A549 treated with CORT108297 at 1 μM for 4 hours (cell line): ENCODE data around the gene MAP4K2. TPM values are rescaled to one million over a fixed set of nuclear protein-coding genes. Genes with fewer than 3 reads are reported as not detected.

Source experiments
- total RNA-seq: library from RNA; stranded (reverse); fragments of 200-300 nt; extraction: Qiagen RNA extraction; gene quantifications from 5 replicates; pipeline ENCODE4 v1.2.3, GENCODE V29; 2022

The MAP4K2 gene
- 5.7 to 11.3 TPM (median 9.6 TPM) in 5 replicates for total RNA-seq

GRCh38 chr11:64803158-64803845, at the start of gene MAP4K2:
MAP4K2 (minus strand) TSS chr11:64803214; CDS start chr11:64803149, 65 bp downstream.

GRCh38 chr11:64844330-64845128, 41.5 kb upstream of the MAP4K2 start, which contains the start of gene CDC42BPG:
CDC42BPG (minus strand) TSS chr11:64844653; CDS start chr11:64844569, 84 bp downstream.

GRCh38 chr11:64810271-64810890, 7.4 kb upstream of the MAP4K2 start, which contains the start of gene MEN1:
MEN1 (minus strand) TSS chr11:64810551; CDS start chr11:64810109, 442 bp downstream.

GRCh38 chr11:64778473-64779298, 24.3 kb downstream of the MAP4K2 start, which contains the start of gene SF1:
SF1 (minus strand) TSS chr11:64778542; CDS start chr11:64778392, 150 bp downstream.

GRCh38 chr11:64759722-64760719, 43.0 kb downstream of the MAP4K2 start, which contains the start of gene PYGM:
PYGM (minus strand) TSS chr11:64759974; CDS start chr11:64759898, 76 bp downstream.

GRCh38 chr11:64743591-64744543, 59.1 kb downstream of the MAP4K2 start, which contains the start of gene RASGRP2:
RASGRP2 (minus strand) TSS chr11:64744142; CDS start chr11:64742866, 1,276 bp downstream.

Other genes with a start within 250 kb of the MAP4K2 start
- gene SLC22A11, start 247.3 kb downstream of the MAP4K2 start, total RNA-seq, result 0.05 to 0.16 TPM (median 0.10 TPM) in 4 of 5 replicates, not detected in the other
- gene SLC22A12, start 212.0 kb downstream of the MAP4K2 start, total RNA-seq, result not detected in 5 replicates
- gene NRXN2, start 80.0 kb downstream of the MAP4K2 start, total RNA-seq, result 0.15 to 0.40 TPM (median 0.23 TPM) in 5 replicates
- 1.0 to 1.5 TPM (median 1.1 TPM) in 5 replicates for gene RASGRP2, start 59.1 kb downstream of the MAP4K2 start, total RNA-seq
- gene PYGM, start 43.2 kb downstream of the MAP4K2 start, total RNA-seq, result 0.18 to 0.54 TPM (median 0.25 TPM) in 5 replicates
- 162 to 230 TPM (median 166 TPM) in 5 replicates for gene SF1, start 24.7 kb downstream of the MAP4K2 start, total RNA-seq
- 32.0 to 45.4 TPM (median 44.1 TPM) in 5 replicates for gene MEN1, start 7.3 kb upstream of the MAP4K2 start, total RNA-seq
- 1.0 to 3.0 TPM (median 1.8 TPM) in 5 replicates for gene CDC42BPG, start 41.4 kb upstream of the MAP4K2 start, total RNA-seq
- gene EHD1, start 75.4 kb upstream of the MAP4K2 start, total RNA-seq, result 98.0 to 142 TPM (median 132 TPM) in 5 replicates
- gene ATG2A, start 114.0 kb upstream of the MAP4K2 start, total RNA-seq, result 12.4 to 25.1 TPM (median 23.4 TPM) in 5 replicates
- 4.5 to 6.9 TPM (median 4.9 TPM) in 5 replicates for gene PPP2R5B, start 121.5 kb upstream of the MAP4K2 start, total RNA-seq
- not detected in 5 replicates for gene GPHA2, start 132.7 kb upstream of the MAP4K2 start, total RNA-seq
- gene MAJIN, start 168.9 kb upstream of the MAP4K2 start, total RNA-seq, result not detected in 5 replicates
- gene BATF2, start 193.8 kb upstream of the MAP4K2 start, total RNA-seq, result 0.74 to 1.0 TPM (median 0.96 TPM) in 5 replicates
- gene ARL2, start 210.9 kb upstream of the MAP4K2 start, total RNA-seq, result 167 to 196 TPM (median 191 TPM) in 5 replicates
- 20.7 to 25.8 TPM (median 23.6 TPM) in 5 replicates for gene SNX15, start 224.2 kb upstream of the MAP4K2 start, total RNA-seq
- 33.4 to 59.7 TPM (median 56.5 TPM) in 5 replicates for gene SAC3D1, start 238.0 kb upstream of the MAP4K2 start, total RNA-seq